Duodenal mucosa (tissue), 2 donors: Measurements from ENCODE around the gene AUP1.

Experiments used
- H3K27ac ChIP-seq: one replicate; pipeline ENCODE4 v1.7.0; 2013; ENCODE audit warnings: low read depth, low read length
- H3K27me3 ChIP-seq, 2 donors: one replicate each; pipeline ENCODE4 v1.7.0; 2013; ENCODE audit warnings: low read length in 2 of 2, control low read depth in 1 of 2; ENCODE audit not compliant: insufficient read depth in 2 of 2, control insufficient read depth in 1 of 2
- H3K36me3 ChIP-seq, 2 donors: one replicate each; pipeline ENCODE4 v1.7.0; 2013; ENCODE audit warnings: low read length in 2 of 2, control low read depth in 1 of 2; ENCODE audit not compliant: insufficient read depth in 2 of 2, control insufficient read depth in 1 of 2
- H3K4me1 ChIP-seq, 2 donors: one replicate each; pipeline ENCODE4 v1.7.0; 2013; ENCODE audit warnings: low read length in 2 of 2, control low read depth in 1 of 2; ENCODE audit not compliant: insufficient read depth in 2 of 2, control insufficient read depth in 1 of 2
- H3K4me3 ChIP-seq, 2 donors: one replicate each; pipeline ENCODE4 v1.7.0; 2013; ENCODE audit warnings: low read length in 2 of 2, low read depth in 1 of 2
- H3K9ac ChIP-seq, 2 donors: one replicate each; pipeline ENCODE4 v1.7.0; 2013; ENCODE audit warnings: low read length in 2 of 2, low read depth in 1 of 2
- H3K9me3 ChIP-seq, 2 donors: one replicate each; pipeline ENCODE4 v1.7.0; 2013; ENCODE audit warnings: low read length in 2 of 2, control low read depth in 1 of 2; ENCODE audit not compliant: control insufficient read depth in 1 of 2

AUP1 gene

DNA sequence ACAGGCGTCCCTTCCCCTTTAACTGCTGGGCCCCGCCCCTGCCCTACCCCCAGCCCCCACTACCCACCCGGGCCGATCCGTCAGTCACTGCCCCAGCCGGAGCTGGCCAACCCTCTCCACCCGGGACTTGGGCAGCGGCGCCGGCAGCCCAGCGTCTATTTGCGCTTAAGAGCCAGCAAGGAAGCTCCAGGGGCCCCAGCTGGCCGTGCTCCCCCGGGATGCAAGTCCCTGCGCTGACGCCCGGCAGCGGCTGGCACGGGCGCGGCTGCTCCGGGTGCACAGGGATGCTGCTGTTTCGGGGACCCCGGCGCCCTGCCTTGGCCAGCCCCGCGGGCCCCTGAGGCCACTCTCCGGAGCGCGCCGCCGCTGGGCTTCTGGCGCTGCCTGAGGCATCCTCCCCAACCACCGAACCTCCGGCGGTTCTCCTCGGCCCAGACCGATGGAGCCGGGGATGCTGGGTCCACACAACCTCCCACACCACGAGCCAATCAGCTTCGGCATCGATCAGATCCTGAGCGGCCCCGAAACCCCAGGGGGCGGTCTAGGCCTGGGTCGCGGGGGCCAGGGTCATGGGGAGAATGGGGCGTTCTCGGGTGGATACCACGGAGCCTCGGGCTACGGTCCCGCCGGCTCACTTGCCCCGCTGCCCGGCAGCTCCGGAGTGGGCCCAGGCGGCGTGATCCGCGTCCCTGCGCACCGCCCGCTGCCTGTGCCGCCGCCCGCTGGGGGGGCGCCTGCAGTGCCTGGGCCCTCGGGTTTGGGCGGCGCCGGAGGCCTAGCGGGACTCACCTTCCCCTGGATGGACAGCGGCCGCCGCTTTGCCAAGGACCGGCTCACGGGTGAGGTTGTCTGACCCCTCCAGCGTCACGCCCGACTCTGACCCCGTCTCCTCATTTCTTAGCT is 14.9 kb downstream of the AUP1 start, which contains the start of gene TLX2:
Gene TLX2, plus strand, starts transcription at position 83 of the 903 bp plus-strand sequence. Its CDS starts 357 bp downstream, at position 440.
- Histone ChIP-seq H3K9me3 (no peaks in the 10 kb centered on the region), H3K27me3 (peaks cover 69 to 93% of the 10 kb centered on the region in 2 donors), H3K4me3 (peak within 1 kb of the TSS in 1 of 2 donors; percentile 15), H3K36me3 (peaks cover 5 to 10% of the 10 kb centered on the region in 2 donors), H3K9ac (no peak within 1 kb of the TSS), H3K27ac (no peak within 1 kb of the TSS), H3K4me1 (peaks cover 6 to 24% of the 10 kb centered on the region in 2 donors)

DNA sequence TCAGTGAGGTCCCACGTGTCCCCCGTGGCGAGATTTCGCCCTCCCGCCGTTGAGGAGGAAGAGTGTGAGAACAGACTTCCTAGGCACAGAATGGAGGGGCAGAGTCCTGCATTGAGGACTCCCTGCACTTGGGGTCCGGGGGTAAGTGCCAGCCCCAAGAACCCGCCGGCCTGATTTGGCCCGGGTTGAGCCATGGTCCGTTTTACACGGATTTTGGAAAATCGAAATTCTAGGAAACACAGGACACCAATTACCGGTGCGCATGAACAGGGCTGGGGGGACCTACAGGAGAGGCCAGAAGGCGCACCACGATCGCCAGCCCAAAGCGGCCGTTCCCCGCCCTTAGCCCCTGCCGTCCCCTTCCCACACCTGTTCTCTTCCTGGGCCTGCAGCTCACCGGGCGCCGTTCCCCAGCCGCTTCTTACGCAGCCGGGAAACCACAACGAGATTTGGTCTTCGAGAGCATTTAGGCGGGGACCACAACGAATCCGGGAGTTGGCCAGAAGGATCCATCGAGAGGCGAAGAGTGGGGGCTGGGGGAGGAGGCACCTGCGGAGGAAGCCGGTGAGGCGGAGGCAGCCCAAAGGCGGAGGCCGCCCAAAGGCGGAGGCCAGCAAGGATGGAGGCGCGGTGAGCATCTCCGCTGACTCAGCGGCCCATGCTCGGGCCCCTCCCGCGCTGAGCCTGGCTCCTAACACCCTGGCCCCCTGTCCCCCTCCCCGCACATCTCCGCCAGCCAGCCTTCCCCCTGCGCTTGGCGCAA is 15.7 kb downstream of the AUP1 start:
- no peaks in the 10 kb centered on the region for H3K9me3 ChIP-seq
- no peak overlapping the region for H3K9ac ChIP-seq
- H3K36me3 ChIP-seq = peaks cover 5% of the 10 kb centered on the region in 2 donors
- peaks cover 61 to 85% of the 10 kb centered on the region in 2 donors for H3K27me3 ChIP-seq
- peaks cover 6 to 24% of the 10 kb centered on the region in 2 donors for H3K4me1 ChIP-seq
- H3K4me3 ChIP-seq = no peak overlapping the region
- no peak overlapping the region for H3K27ac ChIP-seq

DNA sequence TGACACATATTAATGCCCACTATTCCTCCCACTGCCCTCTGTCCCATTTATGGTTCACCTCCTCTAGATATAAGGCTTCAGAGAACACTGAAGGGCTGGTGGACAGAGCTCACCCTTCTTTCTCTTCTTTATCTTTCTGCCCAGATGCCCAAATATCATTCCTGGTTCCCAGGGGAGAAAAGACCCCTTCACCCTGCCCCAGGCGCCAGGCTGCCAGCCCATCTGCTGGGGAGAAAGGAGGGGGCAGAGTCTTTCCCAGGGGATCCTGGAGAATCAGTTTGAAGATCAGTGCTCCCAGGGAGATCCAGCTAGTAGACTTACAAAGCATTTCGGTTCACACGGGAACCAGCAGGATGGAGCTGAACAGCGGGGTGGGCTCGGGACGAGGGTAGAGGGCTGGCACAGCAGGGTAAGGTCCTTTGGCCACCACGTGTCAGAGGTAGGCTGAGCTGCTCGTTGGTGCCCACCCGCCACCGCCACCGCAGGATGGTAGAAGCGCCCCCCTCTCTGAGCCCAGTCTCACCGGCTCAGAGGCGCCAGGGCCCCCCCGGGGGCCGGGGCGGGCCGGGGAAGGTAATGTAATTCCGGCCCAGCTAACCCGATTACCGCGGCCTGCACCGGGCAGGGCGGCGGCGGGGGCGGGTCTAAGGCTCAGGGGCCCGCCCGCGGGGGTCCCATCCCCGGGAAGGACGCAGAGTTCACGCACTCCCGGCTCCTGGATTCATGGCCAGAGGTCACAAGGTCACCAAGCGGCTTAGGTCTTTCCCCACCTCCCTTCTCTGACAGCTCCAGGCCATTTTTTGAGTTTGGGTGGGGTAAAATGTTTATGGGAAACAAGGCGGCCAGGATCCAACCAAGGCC is 16.5 kb downstream of the AUP1 start:
- no peak overlapping the region for H3K4me3 ChIP-seq
- H3K27me3 ChIP-seq = peaks cover 55 to 85% of the 10 kb centered on the region in 2 donors
- H3K36me3 ChIP-seq = peaks cover 0 to 5% of the 10 kb centered on the region in 2 donors
- H3K27ac ChIP-seq = no peak overlapping the region
- H3K4me1 ChIP-seq = peaks cover 11 to 30% of the 10 kb centered on the region in 2 donors
- H3K9me3 ChIP-seq = no peaks in the 10 kb centered on the region
- no peak overlapping the region for H3K9ac ChIP-seq

DNA sequence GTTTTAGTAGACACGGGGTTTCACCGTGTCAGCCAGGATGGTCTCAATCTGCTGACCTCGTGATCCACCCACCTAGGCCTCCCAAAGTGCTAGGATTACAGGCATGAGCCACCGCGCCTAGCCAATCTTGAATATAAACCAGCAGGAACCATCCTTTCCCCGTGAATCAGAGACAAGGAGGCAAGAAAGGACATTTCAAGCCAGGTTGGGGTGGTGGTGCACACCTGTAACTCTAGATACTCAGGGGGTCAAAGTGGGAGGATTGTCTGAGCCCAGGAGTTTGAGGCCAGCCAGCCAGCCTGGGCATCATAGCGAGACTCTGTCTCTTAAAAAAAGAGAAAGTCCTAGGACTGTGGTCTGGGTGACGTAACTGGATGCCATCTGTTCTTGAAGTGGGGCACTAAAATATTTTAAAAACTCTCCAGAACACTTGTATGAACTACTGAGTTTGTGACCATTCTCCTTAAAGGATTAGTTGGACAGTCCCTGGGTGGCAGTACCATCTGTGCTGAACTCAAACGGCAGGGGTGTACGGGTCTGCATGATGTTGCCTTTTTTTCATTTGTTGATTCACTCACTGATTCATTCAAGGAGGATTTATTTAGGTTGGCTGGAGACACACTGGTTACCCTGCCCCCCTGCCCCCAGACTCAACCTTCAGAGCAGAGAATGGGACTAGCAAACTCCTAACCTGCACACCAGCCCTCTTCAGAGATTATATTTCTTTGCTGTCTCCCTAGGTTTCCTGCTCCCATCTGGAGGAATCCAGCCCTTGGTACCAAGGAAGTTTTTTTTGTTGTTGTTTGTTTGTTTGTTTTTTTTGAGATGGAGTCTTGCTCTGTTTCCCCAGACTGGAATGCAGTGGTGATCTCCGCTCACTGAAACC is 18.2 kb downstream of the AUP1 start:
- no peak overlapping the region for H3K9ac ChIP-seq
- H3K27ac ChIP-seq = no peak overlapping the region
- no peak overlapping the region for H3K4me3 ChIP-seq
- H3K36me3 ChIP-seq = no peaks in the 10 kb centered on the region
- H3K27me3 ChIP-seq = peaks cover 45 to 71% of the 10 kb centered on the region in 2 donors
- H3K4me1 ChIP-seq = peaks cover 13 to 33% of the 10 kb centered on the region in 2 donors
- no peaks in the 10 kb centered on the region for H3K9me3 ChIP-seq

DNA sequence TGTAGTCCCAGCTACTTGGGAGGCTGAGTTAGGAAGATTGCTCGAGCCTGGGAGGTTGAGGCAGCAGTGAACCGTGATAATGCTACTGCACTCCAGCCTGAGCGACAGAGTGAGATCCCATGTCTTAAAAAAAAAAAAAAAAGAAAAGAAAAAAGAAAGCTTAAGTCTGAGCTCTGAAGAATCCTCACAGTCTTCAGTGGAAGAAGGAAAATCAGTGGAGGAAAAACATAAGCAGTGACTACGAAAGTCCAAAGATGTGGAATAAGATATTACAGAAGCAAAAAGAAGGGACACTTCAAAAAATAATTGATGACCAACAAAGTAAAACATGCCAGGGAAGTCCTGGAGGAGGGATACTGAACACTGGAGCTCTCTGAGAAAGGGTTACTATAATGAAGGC is 19.2 kb downstream of the AUP1 start:
- H3K9me3 ChIP-seq = no peaks in the 10 kb centered on the region
- H3K4me3 ChIP-seq = no peak overlapping the region
- H3K4me1 ChIP-seq = peaks cover 20 to 32% of the 10 kb centered on the region in 2 donors
- peaks cover 36 to 62% of the 10 kb centered on the region in 2 donors for H3K27me3 ChIP-seq
- no peak overlapping the region for H3K27ac ChIP-seq
- peaks cover 0 to 7% of the 10 kb centered on the region in 2 donors for H3K36me3 ChIP-seq
- H3K9ac ChIP-seq = no peak overlapping the region

DNA sequence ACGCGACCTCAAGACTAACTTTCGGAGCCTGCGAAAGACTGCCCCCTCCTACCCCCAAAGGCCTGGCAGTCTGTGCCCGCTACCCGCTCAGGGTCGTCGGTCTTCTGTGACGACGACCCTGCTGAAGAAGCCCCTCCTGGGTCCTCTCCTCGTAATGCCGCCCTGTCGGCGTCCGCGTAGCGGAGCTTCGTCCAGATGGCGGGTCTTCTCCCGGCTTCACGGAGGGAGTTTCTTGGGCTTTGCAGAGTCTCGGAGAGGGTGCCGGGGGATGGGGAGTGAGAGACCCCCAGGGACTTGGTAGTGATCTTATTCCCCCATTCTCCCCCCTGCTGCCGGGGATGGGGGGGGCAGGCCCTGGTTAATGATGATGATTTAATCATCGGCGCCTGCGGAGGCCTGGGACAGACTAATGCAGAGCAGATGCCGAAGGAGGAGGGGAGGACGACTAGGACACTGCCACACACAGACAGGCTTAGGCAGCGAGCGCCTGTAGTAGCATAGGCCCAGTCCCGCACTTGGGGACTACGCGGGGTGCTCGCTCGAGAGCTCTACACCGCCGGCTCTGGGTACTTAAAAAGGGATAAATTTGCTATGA is 21.5 kb downstream of the AUP1 start:
- peak overlapping the region; percentile 100 for H3K27ac ChIP-seq
- peak overlapping the region; percentile 77 to 89 for H3K9ac ChIP-seq
- H3K36me3 ChIP-seq = peaks cover 0 to 11% of the 10 kb centered on the region in 2 donors
- peak overlapping the region; percentile 94 to 98 for H3K4me3 ChIP-seq
- peaks cover 36 to 37% of the 10 kb centered on the region in 2 donors for H3K4me1 ChIP-seq
- H3K27me3 ChIP-seq = peaks cover 15 to 39% of the 10 kb centered on the region in 2 donors
- no peaks in the 10 kb centered on the region for H3K9me3 ChIP-seq

DNA sequence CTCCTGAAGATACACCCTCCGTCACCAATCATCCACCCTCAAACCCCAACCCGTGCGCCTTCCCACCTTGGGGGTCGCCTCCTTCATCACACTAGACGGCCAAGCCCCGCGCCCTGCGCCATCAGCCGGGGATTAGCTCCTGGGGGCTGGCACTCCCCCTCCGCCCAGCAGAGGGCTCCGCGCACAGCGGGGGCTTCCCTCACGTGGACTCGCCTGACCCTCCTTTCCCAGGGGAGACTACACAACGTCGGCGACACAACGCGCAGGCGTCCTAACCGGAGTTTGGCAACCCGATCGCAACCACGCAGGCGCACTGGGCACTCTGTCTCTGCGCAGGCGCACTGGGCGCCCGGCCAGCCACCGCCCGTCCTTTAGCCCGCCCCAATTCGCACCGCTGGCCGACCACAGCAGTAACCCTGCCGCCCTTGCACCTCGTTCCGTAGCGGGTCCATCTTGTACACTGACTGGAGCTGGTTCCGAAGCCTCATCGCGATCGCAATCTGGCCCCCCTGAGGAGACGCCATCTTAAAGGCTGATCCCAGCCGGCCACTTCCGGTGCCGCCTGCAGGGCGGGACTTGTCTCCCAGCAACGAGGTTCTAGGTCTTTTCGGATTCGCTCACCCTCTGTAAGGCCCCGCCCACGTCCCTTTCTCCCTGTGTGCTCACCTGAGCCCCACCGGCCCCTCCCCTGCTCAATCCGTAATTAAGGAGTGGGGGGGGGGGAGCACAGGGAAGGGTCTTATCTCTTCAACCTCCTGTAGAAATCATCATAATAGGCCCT is 22.2 kb downstream of the AUP1 start, which contains the start of gene PCGF1:
Gene PCGF1, minus strand, starts transcription at position 551 of the 781 bp plus-strand sequence. Its CDS starts 27 bp downstream, at position 524.
- H3K36me3 ChIP-seq = peaks cover 0 to 11% of the 10 kb centered on the region in 2 donors
- peak within 1 kb of the TSS; percentile 100 for H3K27ac ChIP-seq
- H3K27me3 ChIP-seq = peaks cover 9 to 32% of the 10 kb centered on the region in 2 donors
- H3K4me1 ChIP-seq = peaks cover 36 to 38% of the 10 kb centered on the region in 2 donors
- H3K9ac ChIP-seq = peak within 1 kb of the TSS; percentile 89 to 100
- no peaks in the 10 kb centered on the region for H3K9me3 ChIP-seq
- peak within 1 kb of the TSS; percentile 94 to 98 for H3K4me3 ChIP-seq
